Parathyroid adenoma (tissue), 2 donors: ENCODE results near the gene PYDC2.

Experiments
- H2AFZ ChIP-seq: fragments of 300-600 bp; sonication (generic); one replicate; pipeline ENCODE4 v1.7.0; 2017; ENCODE audit warnings: antibody characterized with exemption, mild to moderate bottlenecking
- H3K27ac ChIP-seq: fragments of 300-600 bp; sonication (generic); one replicate; pipeline ENCODE4 v1.7.0; 2017
- H3K27me3 ChIP-seq: fragments of 300-600 bp; sonication (generic); one replicate; pipeline ENCODE4 v1.7.0; 2017; ENCODE audit warnings: low read length; ENCODE audit not compliant: control insufficient read depth, insufficient read depth
- H3K36me3 ChIP-seq: fragments of 300-600 bp; sonication (generic); one replicate; pipeline ENCODE4 v1.7.0; 2017; ENCODE audit warnings: low read length; ENCODE audit not compliant: control insufficient read depth, insufficient read depth
- H3K4me1 ChIP-seq: fragments of 300-600 bp; sonication (generic); one replicate; pipeline ENCODE4 v1.7.0; 2017; ENCODE audit warnings: control low read depth
- H3K4me2 ChIP-seq: fragments of 300-600 bp; sonication (generic); one replicate; pipeline ENCODE4 v1.7.0; 2017; ENCODE audit warnings: low read length
- H3K4me3 ChIP-seq: fragments of 300-600 bp; sonication (generic); one replicate; pipeline ENCODE4 v1.7.0; 2017; ENCODE audit warnings: low read depth, low read length
- H3K79me2 ChIP-seq: fragments of 300-600 bp; sonication (generic); one replicate; pipeline ENCODE4 v1.7.0; 2017; ENCODE audit warnings: control low read depth
- H3K9ac ChIP-seq: fragments of 300-600 bp; sonication (generic); one replicate; pipeline ENCODE4 v1.7.0; 2017; ENCODE audit warnings: mild to moderate bottlenecking
- H3K9me3 ChIP-seq: fragments of 300-600 bp; sonication (generic); one replicate; pipeline ENCODE4 v1.7.0; 2017; ENCODE audit warnings: low read length; ENCODE audit not compliant: control insufficient read depth
- TF ChIP-seq, protein P1 (sequence below): fragments of 300-600 bp; sonication (generic); IDR thresholded peaks from one replicate; pipeline ENCODE4 v1.7.0; 2017; ENCODE audit warnings: antibody characterized with exemption, mild to moderate bottlenecking
- donor health status: primary hyperparathyroidism.

Gene PYDC2

DNA sequence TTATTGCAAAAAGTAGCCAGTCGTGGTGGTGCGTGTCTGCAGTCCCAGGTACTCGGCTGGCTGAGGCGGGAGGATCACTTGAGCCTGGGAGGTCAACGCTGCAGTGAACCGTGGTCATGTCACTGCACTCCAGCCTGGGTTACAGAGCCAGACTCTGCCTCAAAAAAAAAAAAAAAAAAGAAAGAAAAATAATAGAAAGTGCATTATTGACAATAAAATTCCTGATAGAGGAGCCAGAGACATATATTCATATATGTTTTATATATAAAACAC lies 43.6 kb upstream of the PYDC2 start:
- Histone ChIP-seq H2AFZ (no peak overlapping the region), H3K36me3 (no peaks in the 10 kb centered on the region), H3K79me2 (no peaks in the 10 kb centered on the region), H3K9me3 (no peaks in the 10 kb centered on the region), H3K27ac (no peak overlapping the region), H3K4me1 (no peaks in the 10 kb centered on the region), H3K9ac (no peak overlapping the region), H3K27me3 (no peaks in the 10 kb centered on the region), H3K4me3 (peak overlapping the region; percentile 5), H3K4me2 (no peak overlapping the region)
- TF ChIP-seq, protein P1, sequence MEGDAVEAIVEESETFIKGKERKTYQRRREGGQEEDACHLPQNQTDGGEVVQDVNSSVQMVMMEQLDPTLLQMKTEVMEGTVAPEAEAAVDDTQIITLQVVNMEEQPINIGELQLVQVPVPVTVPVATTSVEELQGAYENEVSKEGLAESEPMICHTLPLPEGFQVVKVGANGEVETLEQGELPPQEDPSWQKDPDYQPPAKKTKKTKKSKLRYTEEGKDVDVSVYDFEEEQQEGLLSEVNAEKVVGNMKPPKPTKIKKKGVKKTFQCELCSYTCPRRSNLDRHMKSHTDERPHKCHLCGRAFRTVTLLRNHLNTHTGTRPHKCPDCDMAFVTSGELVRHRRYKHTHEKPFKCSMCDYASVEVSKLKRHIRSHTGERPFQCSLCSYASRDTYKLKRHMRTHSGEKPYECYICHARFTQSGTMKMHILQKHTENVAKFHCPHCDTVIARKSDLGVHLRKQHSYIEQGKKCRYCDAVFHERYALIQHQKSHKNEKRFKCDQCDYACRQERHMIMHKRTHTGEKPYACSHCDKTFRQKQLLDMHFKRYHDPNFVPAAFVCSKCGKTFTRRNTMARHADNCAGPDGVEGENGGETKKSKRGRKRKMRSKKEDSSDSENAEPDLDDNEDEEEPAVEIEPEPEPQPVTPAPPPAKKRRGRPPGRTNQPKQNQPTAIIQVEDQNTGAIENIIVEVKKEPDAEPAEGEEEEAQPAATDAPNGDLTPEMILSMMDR = no peak

GRCh38 chr3:191420771-191421170 lies 40.2 kb upstream of the PYDC2 start:
- Histone ChIP-seq H3K9ac (no peak overlapping the region), H3K4me2 (no peak overlapping the region), H2AFZ (no peak overlapping the region), H3K4me3 (no peak overlapping the region), H3K27me3 (no peaks in the 10 kb centered on the region), H3K36me3 (no peaks in the 10 kb centered on the region), H3K27ac (no peak overlapping the region), H3K4me1 (no peaks in the 10 kb centered on the region), H3K79me2 (no peaks in the 10 kb centered on the region), H3K9me3 (no peaks in the 10 kb centered on the region)
- TF ChIP-seq, protein P1 = no peak

DNA sequence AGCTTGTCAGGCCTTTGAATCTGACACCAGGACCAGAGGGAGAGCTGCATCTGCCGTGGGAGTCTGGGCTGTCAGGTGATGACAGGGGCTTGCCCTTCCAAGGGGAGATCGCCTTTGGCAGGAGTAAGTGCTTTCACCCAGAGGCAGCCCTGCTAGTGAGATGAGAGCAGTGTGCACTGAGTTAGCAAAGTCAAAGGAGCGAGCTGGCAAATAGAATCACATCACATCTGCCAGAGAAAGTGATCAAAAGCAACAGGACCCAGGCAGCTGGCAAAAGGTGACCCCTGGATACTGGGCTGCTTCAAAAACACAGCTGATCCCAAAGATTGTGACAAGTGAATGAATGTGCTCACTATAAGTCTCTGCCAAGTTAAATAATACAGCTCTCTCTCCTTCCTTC lies 36.1 kb upstream of the PYDC2 start:
- Histone ChIP-seq H3K4me3 (no peak overlapping the region), H3K27me3 (no peaks in the 10 kb centered on the region), H3K4me2 (no peak overlapping the region), H3K4me1 (no peaks in the 10 kb centered on the region), H3K9me3 (no peaks in the 10 kb centered on the region), H2AFZ (no peak overlapping the region), H3K36me3 (no peaks in the 10 kb centered on the region), H3K9ac (no peak overlapping the region), H3K27ac (no peak overlapping the region), H3K79me2 (no peaks in the 10 kb centered on the region)
- TF ChIP-seq, protein P1 = no peak

DNA sequence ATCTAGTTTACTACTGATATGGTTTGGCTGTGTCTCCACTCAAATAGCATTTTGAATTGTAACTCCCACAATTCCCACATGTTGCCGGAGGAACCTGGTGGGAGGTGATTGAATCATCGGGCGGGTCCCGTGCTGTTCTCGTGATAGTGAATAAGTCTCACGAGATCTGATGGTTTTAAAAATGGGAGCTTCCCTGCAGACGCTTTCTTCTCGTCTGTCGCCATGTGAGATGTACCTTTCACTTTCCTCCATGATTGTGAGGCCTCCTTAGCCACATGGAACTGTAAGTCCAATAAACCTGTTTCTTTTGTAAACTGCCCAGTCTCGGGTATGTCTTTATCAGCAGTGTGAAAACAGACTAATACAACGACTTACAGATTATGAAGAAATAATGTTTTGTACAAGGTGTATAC lies 35.6 kb upstream of the PYDC2 start:
- TF ChIP-seq, protein P1 = no peak
- Histone ChIP-seq H3K36me3 (no peaks in the 10 kb centered on the region), H3K27ac (no peak overlapping the region), H3K79me2 (no peaks in the 10 kb centered on the region), H3K27me3 (no peaks in the 10 kb centered on the region), H3K4me2 (no peak overlapping the region), H3K4me3 (no peak overlapping the region), H3K9ac (no peak overlapping the region), H2AFZ (no peak overlapping the region), H3K9me3 (no peaks in the 10 kb centered on the region), H3K4me1 (no peaks in the 10 kb centered on the region)

GRCh38 chr3:191426311-191426710 lies 34.7 kb upstream of the PYDC2 start:
- Histone ChIP-seq H3K9ac (no peak overlapping the region), H3K27me3 (no peaks in the 10 kb centered on the region), H3K36me3 (no peaks in the 10 kb centered on the region), H3K4me2 (no peak overlapping the region), H3K4me1 (no peaks in the 10 kb centered on the region), H3K79me2 (no peaks in the 10 kb centered on the region), H2AFZ (no peak overlapping the region), H3K4me3 (no peak overlapping the region), H3K9me3 (no peaks in the 10 kb centered on the region), H3K27ac (no peak overlapping the region)
- TF ChIP-seq, protein P1 = no peak
